Mucosa of rectum (tissue), 2 donors: Measurements from ENCODE around the gene KRT15.
"Not testable (repeated sequence)": the region's sequence is repeated elsewhere in the genome, so short reads cannot be mapped to it uniquely, and the experiment has no call there.

Source experiments
- H3K27ac ChIP-seq, 2 donors: one replicate each; pipeline ENCODE4 v1.7.0; 2013; ENCODE audit warnings: inconsistent platforms in 2 of 2, low read depth in 2 of 2, low read length in 2 of 2
- H3K27me3 ChIP-seq, 2 donors: one replicate each; pipeline ENCODE4 v1.7.0; 2013; ENCODE audit warnings: low read length in 2 of 2; ENCODE audit not compliant: control insufficient read depth in 2 of 2, insufficient read depth in 2 of 2
- H3K36me3 ChIP-seq, 2 donors: one replicate each; pipeline ENCODE4 v1.7.0; 2013; ENCODE audit warnings: low read length in 2 of 2; ENCODE audit not compliant: control insufficient read depth in 2 of 2, insufficient read depth in 2 of 2
- H3K4me1 ChIP-seq, 2 donors: one replicate each; pipeline ENCODE4 v1.7.0; 2013; ENCODE audit warnings: low read length in 2 of 2, mild to moderate bottlenecking in 1 of 2; ENCODE audit not compliant: control insufficient read depth in 2 of 2, insufficient read depth in 2 of 2
- H3K4me3 ChIP-seq, 2 donors: one replicate each; pipeline ENCODE4 v1.7.0; 2013; ENCODE audit warnings: low read length in 2 of 2
- H3K9ac ChIP-seq, 2 donors: one replicate each; pipeline ENCODE4 v1.7.0; 2013; ENCODE audit warnings: low read length in 2 of 2, low read depth in 1 of 2, mild to moderate bottlenecking in 1 of 2
- H3K9me3 ChIP-seq, 2 donors: one replicate each; pipeline ENCODE4 v1.7.0; 2013; ENCODE audit warnings: low read length in 2 of 2; ENCODE audit not compliant: control insufficient read depth in 2 of 2
- donor health status: healthy.
- donor health status: Normal muscosa, but diverticular disease.

KRT15 gene

GRCh38 chr17:41545829-41546410, 27.2 kb upstream of the KRT15 start:
- Histone ChIP-seq H3K4me3 (no peak overlapping the region), H3K27me3 (no peaks in the 10 kb centered on the region), H3K36me3 (no peaks in the 10 kb centered on the region), H3K9ac (no peak overlapping the region), H3K4me1 (peaks cover 31 to 47% of the 10 kb centered on the region in 2 donors), H3K27ac (no peak overlapping the region), H3K9me3 (no peaks in the 10 kb centered on the region)

DNA sequence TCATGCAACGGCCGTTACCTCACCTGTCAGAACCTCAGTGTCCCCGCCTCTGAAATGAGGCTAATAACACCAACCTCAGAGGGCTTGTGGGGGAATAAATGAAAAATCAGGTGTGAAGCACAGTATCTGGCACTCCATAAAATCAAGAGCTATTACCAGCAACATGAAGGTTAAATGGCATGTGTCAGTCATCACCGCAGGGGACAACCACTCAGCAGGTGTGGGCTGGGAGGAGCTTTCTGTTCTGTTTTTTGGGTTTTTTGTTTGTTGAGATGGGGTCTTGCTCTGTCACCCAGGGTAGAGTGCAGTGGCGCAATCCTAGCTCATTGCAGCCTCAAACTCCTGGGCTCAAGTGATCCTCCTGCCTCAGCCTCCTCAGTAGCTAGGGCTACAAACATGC, 26.2 kb upstream of the KRT15 start:
- H3K9ac ChIP-seq, result peak overlapping the region in 1 of 2 donors; percentile 14
- H3K4me3 ChIP-seq, result no peak overlapping the region
- peak overlapping the region; percentile 76 to 81 for H3K27ac ChIP-seq
- H3K4me1 ChIP-seq, result peaks cover 26 to 40% of the 10 kb centered on the region in 2 donors
- no peaks in the 10 kb centered on the region for H3K27me3 ChIP-seq
- H3K9me3 ChIP-seq, result no peaks in the 10 kb centered on the region
- H3K36me3 ChIP-seq, result no peaks in the 10 kb centered on the region

DNA sequence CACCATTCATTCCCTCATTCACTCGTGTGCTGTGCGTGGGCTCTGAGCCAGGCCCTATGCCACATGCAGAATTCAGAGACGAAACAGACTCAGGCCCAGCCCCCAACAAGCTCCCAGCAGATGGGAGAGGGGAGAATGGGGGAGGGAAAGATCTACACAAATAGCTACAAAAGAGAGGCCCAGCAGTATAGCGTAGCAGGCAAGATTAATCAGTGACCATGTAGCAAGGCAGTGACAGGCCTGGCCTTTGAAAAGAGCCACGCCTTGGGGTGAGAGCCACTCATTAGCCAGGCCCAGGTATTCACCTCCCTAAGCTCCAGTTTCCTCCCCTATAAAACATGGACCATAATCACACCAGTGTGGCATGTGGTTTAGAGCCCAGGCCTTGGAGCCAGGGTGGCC, 25.8 kb upstream of the KRT15 start:
- H3K4me1 ChIP-seq, result peaks cover 25 to 37% of the 10 kb centered on the region in 2 donors
- peak overlapping the region; percentile 76 to 81 for H3K27ac ChIP-seq
- peak overlapping the region; percentile 14 to 24 for H3K9ac ChIP-seq
- H3K4me3 ChIP-seq, result peak overlapping the region in 1 of 2 donors; percentile 13
- no peaks in the 10 kb centered on the region for H3K36me3 ChIP-seq
- no peaks in the 10 kb centered on the region for H3K9me3 ChIP-seq
- no peaks in the 10 kb centered on the region for H3K27me3 ChIP-seq

DNA sequence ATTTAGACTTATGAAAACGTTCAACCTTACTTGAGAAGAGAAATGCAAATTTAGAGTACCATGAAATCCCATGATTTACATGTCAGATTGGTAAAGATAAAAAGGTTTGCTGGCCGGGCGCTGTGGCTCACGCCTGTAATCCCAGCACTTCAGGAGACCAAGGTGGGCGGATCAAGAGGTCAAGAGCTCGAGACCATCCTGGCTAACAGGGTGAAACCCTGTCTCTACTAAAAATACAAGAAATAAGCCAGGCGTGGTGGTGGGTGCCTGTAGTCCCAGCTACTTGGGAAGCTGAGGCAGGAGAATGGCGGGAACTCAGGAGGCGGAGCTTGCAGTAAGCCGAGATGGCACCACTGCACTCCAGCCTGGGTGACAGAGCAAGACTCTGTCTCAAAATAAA, 24.1 kb upstream of the KRT15 start:
- H3K9ac ChIP-seq, H3K36me3 ChIP-seq, H3K27me3 ChIP-seq, H3K4me3 ChIP-seq, H3K9me3 ChIP-seq: not testable (repeated sequence)
- peaks cover 8 to 22% of the 10 kb centered on the region in 2 donors for H3K4me1 ChIP-seq
- H3K27ac ChIP-seq, result peak overlapping the region in 1 of 2 donors; percentile 13

DNA sequence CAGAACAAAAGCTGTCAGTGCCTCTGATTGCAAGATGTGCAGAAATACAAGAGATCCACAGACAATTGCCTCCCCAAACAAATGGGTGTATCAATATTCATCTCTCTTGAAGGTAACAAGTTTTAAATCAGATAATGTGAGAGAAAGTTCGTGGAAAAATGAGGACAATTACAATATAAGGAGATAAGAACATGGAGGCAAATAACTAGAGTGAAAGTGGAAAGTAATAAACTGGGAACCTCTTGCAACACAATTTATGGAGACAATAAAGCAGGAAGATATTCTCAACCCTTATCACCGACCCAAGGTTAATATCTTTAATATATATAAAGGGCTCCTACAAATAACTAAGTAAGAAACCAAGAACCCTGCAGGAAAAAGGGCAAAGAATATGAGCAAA, 23.7 kb upstream of the KRT15 start:
- H3K9ac ChIP-seq, result no peak overlapping the region
- peaks cover 8 to 18% of the 10 kb centered on the region in 2 donors for H3K4me1 ChIP-seq
- H3K36me3 ChIP-seq, result no peaks in the 10 kb centered on the region
- H3K27me3 ChIP-seq, result no peaks in the 10 kb centered on the region
- peak overlapping the region; percentile 13 to 39 for H3K27ac ChIP-seq
- no peak overlapping the region for H3K4me3 ChIP-seq
- no peaks in the 10 kb centered on the region for H3K9me3 ChIP-seq

- H3K4me3 ChIP-seq, result no peak overlapping the region
- H3K27ac ChIP-seq, result no peak overlapping the region
- no peaks in the 10 kb centered on the region for H3K27me3 ChIP-seq
- H3K36me3 ChIP-seq, result no peaks in the 10 kb centered on the region
- H3K4me1 ChIP-seq, result peaks cover 11 to 19% of the 10 kb centered on the region in 2 donors
- no peaks in the 10 kb centered on the region for H3K9me3 ChIP-seq
- H3K9ac ChIP-seq, result no peak overlapping the region
These were observed 22.4 kb upstream of the KRT15 start for GRCh38 chr17:41540921-41541625.

- Histone ChIP-seq H3K9me3 (no peaks in the 10 kb centered on the region), H3K27me3 (no peaks in the 10 kb centered on the region), H3K36me3 (no peaks in the 10 kb centered on the region), H3K27ac (no peak overlapping the region), H3K9ac (no peak overlapping the region), H3K4me3 (no peak overlapping the region), H3K4me1 (peaks cover 15 to 22% of the 10 kb centered on the region in 2 donors)
These were observed 21.4 kb upstream of the KRT15 start for GRCh38 chr17:41539979-41540701.

- Histone ChIP-seq H3K36me3 (no peaks in the 10 kb centered on the region), H3K27me3 (no peaks in the 10 kb centered on the region), H3K9me3 (no peaks in the 10 kb centered on the region), H3K27ac (no peak overlapping the region), H3K4me1 (peaks cover 7 to 12% of the 10 kb centered on the region in 2 donors), H3K9ac (no peak overlapping the region), H3K4me3 (no peak overlapping the region)
These were observed 20.4 kb upstream of the KRT15 start for GRCh38 chr17:41539071-41539492.

DNA sequence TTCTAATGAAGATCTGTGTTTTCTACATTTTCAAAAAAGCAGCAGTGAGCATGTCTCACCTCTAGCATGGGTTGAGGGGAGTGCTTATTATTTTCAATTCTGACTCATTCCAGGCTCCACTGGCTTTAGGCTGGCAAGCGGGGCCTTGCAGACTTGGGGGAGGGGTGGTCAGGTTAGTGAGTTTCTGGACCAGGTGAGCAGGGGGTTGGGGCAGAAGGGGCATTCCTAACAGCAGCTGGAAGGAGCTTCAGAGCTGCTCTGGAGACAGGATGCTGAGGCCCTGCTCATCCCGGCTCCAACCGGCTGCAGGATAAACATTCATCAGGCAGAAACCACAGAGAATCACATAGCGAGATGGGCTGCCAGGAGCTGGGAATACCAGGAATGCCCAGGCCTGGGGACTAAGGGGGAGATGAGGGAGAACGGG, 19.9 kb upstream of the KRT15 start:
- Histone ChIP-seq H3K9ac (no peak overlapping the region), H3K4me1 (peaks cover 7 to 12% of the 10 kb centered on the region in 2 donors), H3K9me3 (no peaks in the 10 kb centered on the region), H3K27ac (no peak overlapping the region), H3K27me3 (no peaks in the 10 kb centered on the region), H3K36me3 (no peaks in the 10 kb centered on the region), H3K4me3 (no peak overlapping the region)

DNA sequence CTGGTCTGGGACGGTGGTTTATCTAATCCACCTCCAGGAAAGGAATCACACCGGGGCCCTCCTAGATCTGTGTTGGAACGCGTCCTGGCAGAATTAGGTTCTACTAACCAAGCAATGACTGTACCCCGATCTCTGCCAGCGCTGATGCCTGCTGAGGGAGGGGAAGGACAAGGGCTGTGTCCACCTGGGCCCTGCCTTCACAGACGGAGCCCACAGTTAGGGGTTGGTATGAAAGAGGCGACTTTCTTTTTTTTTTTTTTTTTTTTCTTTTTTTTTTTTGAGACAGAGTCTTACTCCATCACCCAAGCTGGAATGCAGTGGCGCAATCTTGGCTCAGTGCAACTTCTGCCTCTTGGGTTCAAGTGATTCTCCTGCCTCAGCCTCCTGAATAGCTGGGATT, 19.3 kb upstream of the KRT15 start:
- Histone ChIP-seq H3K4me1 (peaks cover 7 to 10% of the 10 kb centered on the region in 2 donors), H3K27me3 (no peaks in the 10 kb centered on the region), H3K36me3 (no peaks in the 10 kb centered on the region), H3K9me3 (no peaks in the 10 kb centered on the region), H3K9ac (no peak overlapping the region), H3K4me3 (no peak overlapping the region), H3K27ac (no peak overlapping the region)
